Neural crest cell (in vitro differentiated cells): ENCODE measurements around the gene RBM25. TPM values are rescaled to one million over a fixed set of nuclear protein-coding genes. Genes with fewer than 3 reads are reported as not detected.
A peak's percentile ranks its signal among the peaks of the same experiment; 100 is the strongest.
"Not testable (repeated sequence)": the region's sequence is repeated elsewhere in the genome, so short reads cannot be mapped to it uniquely, and the experiment has no call there.

Source experiments
- DNase-seq: peaks from one replicate; pipeline ENCODE4 v3.0.0; 2021; ENCODE audit warnings: low read depth, mixed read lengths, low spot score
- H3K27ac Mint-ChIP-seq: one replicate; pipeline ENCODE4 v1.8.0; 2021; ENCODE audit warnings: mild to moderate bottlenecking, mixed read lengths; ENCODE audit not compliant: unreplicated experiment
- H3K27me3 Mint-ChIP-seq: 2 replicates; pipeline ENCODE4 v1.8.0; 2021; ENCODE audit warnings: low read depth, mild to moderate bottlenecking, mixed read lengths
- H3K36me3 Mint-ChIP-seq: 2 replicates; pipeline ENCODE4 v1.8.0; 2021; ENCODE audit warnings: low read depth, mild to moderate bottlenecking, mixed read lengths
- H3K4me1 Mint-ChIP-seq: 2 replicates; pipeline ENCODE4 v1.8.0; 2021; ENCODE audit warnings: mixed read lengths
- H3K4me3 Mint-ChIP-seq: one replicate; pipeline ENCODE4 v1.8.0; 2021; ENCODE audit warnings: mild to moderate bottlenecking, mixed read lengths
- H3K9me3 Mint-ChIP-seq: 2 replicates; pipeline ENCODE4 v1.8.0; 2021; ENCODE audit warnings: mixed read lengths
- CTCF ChIP-seq: fragments of 200-600 bp; sonication (generic); conservative IDR thresholded peaks from 2 replicates; pipeline ENCODE4 v1.5.0; 2021; ENCODE audit warnings: antibody characterized with exemption, mild to moderate bottlenecking
- long read RNA-seq: library from polyadenylated mRNA; unstranded; transcript quantifications from one replicate; pipeline ENCODE4 v2.0.0, GENCODE V29; 2020
- total RNA-seq: library from RNA; stranded (reverse); gene quantifications from 2 replicates; pipeline ENCODE4 v1.2.1, GENCODE V29; 2021

RBM25 gene
- 117 and 119 TPM in 2 replicates for total RNA-seq
- long read RNA-seq, transcript RBM25-203 (9 exons, 2,470 nt): major isoform, 21 of 105 reads
- long read RNA-seq, partial matches to known transcripts: 69 of 105 reads
- long read RNA-seq, other reads (novel, unspliced or antisense): 14 of 105 reads

- peaks cover 26% of the 10 kb centered on the region for H3K4me1 Mint-ChIP-seq
- no peaks in the 10 kb centered on the region for H3K9me3 Mint-ChIP-seq
- DNase-seq: peak; percentile 94
- H3K4me3 Mint-ChIP-seq: no peak within 1 kb of the TSS
- H3K27ac Mint-ChIP-seq: peak within 1 kb of the TSS; percentile 88
- TF ChIP-seq CTCF: no peak
- no peaks in the 10 kb centered on the region for H3K36me3 Mint-ChIP-seq
- no peaks in the 10 kb centered on the region for H3K27me3 Mint-ChIP-seq
Measured at GRCh38 chr14:73058224-73058921, at the start of gene RBM25. TSS of gene RBM25 (plus strand) at chr14:73058534. CDS start at chr14:73071642, 13,108 bp downstream.

GRCh38 chr14:73011189-73011588, 47.1 kb upstream of the RBM25 start:
- H3K4me1 Mint-ChIP-seq: peaks cover 17% of the 10 kb centered on the region
- not testable (repeated sequence) for H3K27me3 Mint-ChIP-seq, H3K36me3 Mint-ChIP-seq, H3K4me3 Mint-ChIP-seq, H3K27ac Mint-ChIP-seq, DNase-seq, H3K9me3 Mint-ChIP-seq

- no peaks in the 10 kb centered on the region for H3K27me3 Mint-ChIP-seq
- TF ChIP-seq CTCF: no peak
- peaks cover 11% of the 10 kb centered on the region for H3K36me3 Mint-ChIP-seq
- no peaks in the 10 kb centered on the region for H3K9me3 Mint-ChIP-seq
- peak overlapping the region; percentile 85 for H3K27ac Mint-ChIP-seq
- peaks cover 17% of the 10 kb centered on the region for H3K4me1 Mint-ChIP-seq
- DNase-seq: no peak
- H3K4me3 Mint-ChIP-seq: no peak overlapping the region
Measured at GRCh38 chr14:73014105-73014504, 44.2 kb upstream of the RBM25 start.

- peaks cover 17% of the 10 kb centered on the region for H3K4me1 Mint-ChIP-seq
- not testable (repeated sequence) for H3K4me3 Mint-ChIP-seq, H3K27me3 Mint-ChIP-seq, DNase-seq, H3K36me3 Mint-ChIP-seq, H3K9me3 Mint-ChIP-seq
- H3K27ac Mint-ChIP-seq: peak overlapping the region; percentile 77
Measured at GRCh38 chr14:73015552-73015951, 42.8 kb upstream of the RBM25 start.

- not testable (repeated sequence) for H3K27me3 Mint-ChIP-seq, H3K27ac Mint-ChIP-seq, H3K36me3 Mint-ChIP-seq, H3K4me3 Mint-ChIP-seq, H3K9me3 Mint-ChIP-seq, DNase-seq
- peaks cover 17% of the 10 kb centered on the region for H3K4me1 Mint-ChIP-seq
Measured at GRCh38 chr14:73016011-73016410, 42.3 kb upstream of the RBM25 start.

- Mint-ChIP-seq H3K27me3 (no peaks in the 10 kb centered on the region), H3K36me3 (peaks cover 10% of the 10 kb centered on the region), H3K4me3 (no peak overlapping the region), H3K4me1 (peaks cover 28% of the 10 kb centered on the region), H3K27ac (no peak overlapping the region), H3K9me3 (no peaks in the 10 kb centered on the region)
- no peak for DNase-seq
- no peak for TF ChIP-seq CTCF
Measured at GRCh38 chr14:73022051-73022450, 36.3 kb upstream of the RBM25 start.

- TF ChIP-seq CTCF: no peak
- peaks cover 37% of the 10 kb centered on the region for H3K4me1 Mint-ChIP-seq
- H3K36me3 Mint-ChIP-seq: peaks cover 8% of the 10 kb centered on the region
- no peaks in the 10 kb centered on the region for H3K27me3 Mint-ChIP-seq
- H3K27ac Mint-ChIP-seq: no peak overlapping the region
- no peaks in the 10 kb centered on the region for H3K9me3 Mint-ChIP-seq
- H3K4me3 Mint-ChIP-seq: peak overlapping the region; percentile 92
- DNase-seq: no peak
Measured at GRCh38 chr14:73025544-73025943, 32.8 kb upstream of the RBM25 start.
